NCI-H1417 treated with DMSO at 0.1 percent for 48 hours (cell line): Measurements from ENCODE around the gene PHACTR1.
A peak's percentile ranks its signal among the peaks of the same experiment; 100 is the strongest.
"Not testable (repeated sequence)": the region's sequence is repeated elsewhere in the genome, so short reads cannot be mapped to it uniquely, and the experiment has no call there.

ENCODE experiments used
- DNase-seq: peaks from one replicate; lab custom pipeline; 2025; lab: John Stamatoyannopoulos, UW

PHACTR1 gene

GRCh38 chr6:13314806-13315205, 598.2 kb downstream of the PHACTR1 start:
- DNase-seq: no peak

GRCh38 chr6:13315896-13316295, 599.3 kb downstream of the PHACTR1 start:
- no peak for DNase-seq

- DNase-seq: no peak
Observed at GRCh38 chr6:13318821-13319220, 602.3 kb downstream of the PHACTR1 start.

GRCh38 chr6:13319891-13320564, 603.5 kb downstream of the PHACTR1 start:
- no peak for DNase-seq

GRCh38 chr6:13326031-13326586, 609.5 kb downstream of the PHACTR1 start:
- not testable (repeated sequence) for DNase-seq

- no peak for DNase-seq
Observed at GRCh38 chr6:13327691-13328075, 611.1 kb downstream of the PHACTR1 start.

- DNase-seq: peak; percentile 73
Observed at GRCh38 chr6:13328076-13328874, 611.7 kb downstream of the PHACTR1 start, which contains the start of gene TBC1D7. Gene TBC1D7 (minus strand): TSS chr6:13328537. CDS start chr6:13326898, 1,639 bp downstream.

- DNase-seq: no peak
Observed at GRCh38 chr6:13328875-13329183, 612.3 kb downstream of the PHACTR1 start.

- DNase-seq: no peak
Observed at GRCh38 chr6:13331516-13332348, 615.2 kb downstream of the PHACTR1 start.

GRCh38 chr6:13332349-13332706, 615.8 kb downstream of the PHACTR1 start:
- no peak for DNase-seq

- DNase-seq: no peak
Observed at GRCh38 chr6:13334953-13335352, 618.4 kb downstream of the PHACTR1 start.

- DNase-seq: peak; percentile 26
Observed at GRCh38 chr6:13336553-13336952, 620.0 kb downstream of the PHACTR1 start.

GRCh38 chr6:13338038-13338437, 621.5 kb downstream of the PHACTR1 start:
- DNase-seq: no peak
